Ascending aorta (tissue), 2 donors: Measurements from ENCODE around the gene CCT6A. TPM values are rescaled to one million over a fixed set of nuclear protein-coding genes. Genes with fewer than 3 reads are reported as not detected.
"Not testable (repeated sequence)": the region's sequence is repeated elsewhere in the genome, so short reads cannot be mapped to it uniquely, and the experiment has no call there.

Source experiments
- DNase-seq, 2 donors: peaks; one replicate each; pipeline ENCODE4 v3.0.0-alpha.2; 2019; ENCODE audit warnings: low spot score in 2 of 2
- H3K27ac ChIP-seq, 2 donors: fragments of 200-600 bp; sonication (generic); one replicate each; pipeline ENCODE4 v1.5.1; 2016 to 2017; ENCODE audit warnings: mild to moderate bottlenecking in 1 of 2
- H3K27me3 ChIP-seq: fragments of 200-600 bp; sonication (generic); one replicate; pipeline ENCODE4 v1.5.1; 2017
- H3K36me3 ChIP-seq, 2 donors: fragments of 200-600 bp; sonication (generic); one replicate each; pipeline ENCODE4 v1.5.1; 2016
- H3K4me1 ChIP-seq, 2 donors: fragments of 200-600 bp; sonication (generic); one replicate each; pipeline ENCODE4 v1.5.1; 2016 to 2017; ENCODE audit warnings: mild to moderate bottlenecking in 1 of 2
- H3K4me3 ChIP-seq, 2 donors: fragments of 200-600 bp; sonication (generic); one replicate each; pipeline ENCODE4 v1.5.1; 2016 to 2017; ENCODE audit warnings: mild to moderate bottlenecking in 1 of 2
- H3K9me3 ChIP-seq, 2 donors: fragments of 200-600 bp; sonication (generic); one replicate each; pipeline ENCODE4 v1.5.1; 2016
- CTCF ChIP-seq, 3 experiments: fragments of 200-600 bp in 2 of 3; fragments of 450-650 bp in 1 of 3; sonication (generic) in 2 of 3; IDR thresholded peaks; one replicate each; pipeline ENCODE4 v1.5.1; 2016 to 2019; ENCODE audit warnings: antibody characterized with exemption in 3 of 3, mild to moderate bottlenecking in 1 of 3, moderate library complexity in 1 of 3
- intact Hi-C: fragments of 100-400 bp; cut with DNase I; formaldehyde crosslinking; loops from one replicate; pipeline ENCODE4 v1.15.1; 2023
- total RNA-seq: library from RNA; depleted of rRNA; stranded (reverse); fragments of >200 nt; gene quantifications from one replicate; pipeline ENCODE4 v1.1.0, GENCODE V29; 2016

Gene CCT6A
- total RNA-seq, 1 donor from 2014 or later, result 86.2 TPM

- H3K27ac ChIP-seq, result no peak overlapping the region
- intact Hi-C loops, result no loop called here
- no peaks in the 10 kb centered on the region for H3K27me3 ChIP-seq
- H3K4me1 ChIP-seq, result no peaks in the 10 kb centered on the region
- TF ChIP-seq CTCF (IDR thresholded peaks at IDR 0.05), result no peak
- H3K36me3 ChIP-seq, result no peaks in the 10 kb centered on the region
- H3K4me3 ChIP-seq, result no peak overlapping the region
- no peaks in the 10 kb centered on the region for H3K9me3 ChIP-seq
- no peak for DNase-seq
Observed at GRCh38 chr7:56019501-56019900, 32.1 kb upstream of the CCT6A start.

- Histone ChIP-seq H3K27ac (no peak overlapping the region), H3K27me3 (no peaks in the 10 kb centered on the region), H3K4me1 (no peaks in the 10 kb centered on the region), H3K4me3 (no peak overlapping the region), H3K9me3 (no peaks in the 10 kb centered on the region), H3K36me3 (no peaks in the 10 kb centered on the region)
- intact Hi-C loops, result no loop called here
- no peak for DNase-seq
- no peak for TF ChIP-seq CTCF (IDR thresholded peaks at IDR 0.05)
Observed at GRCh38 chr7:56023500-56023899, 28.1 kb upstream of the CCT6A start.

- H3K4me1 ChIP-seq, result no peaks in the 10 kb centered on the region
- no peaks in the 10 kb centered on the region for H3K36me3 ChIP-seq
- H3K27me3 ChIP-seq, result no peaks in the 10 kb centered on the region
- no peak overlapping the region for H3K4me3 ChIP-seq
- H3K27ac ChIP-seq, result no peak overlapping the region
- no peaks in the 10 kb centered on the region for H3K9me3 ChIP-seq
- no peak for TF ChIP-seq CTCF (IDR thresholded peaks at IDR 0.05)
- no peak for DNase-seq
- intact Hi-C loops, result no loop called here
Observed at GRCh38 chr7:56026538-56026937, 25.0 kb upstream of the CCT6A start.

- DNase-seq, result no peak
- intact Hi-C loops, result no loop called here
- no peak overlapping the region for H3K4me3 ChIP-seq
- H3K9me3 ChIP-seq, result no peaks in the 10 kb centered on the region
- H3K36me3 ChIP-seq, result no peaks in the 10 kb centered on the region
- no peaks in the 10 kb centered on the region for H3K27me3 ChIP-seq
- no peak overlapping the region for H3K27ac ChIP-seq
- no peak for TF ChIP-seq CTCF (IDR thresholded peaks at IDR 0.05)
- H3K4me1 ChIP-seq, result no peaks in the 10 kb centered on the region
Observed at GRCh38 chr7:56028942-56029630, 22.5 kb upstream of the CCT6A start.

GRCh38 chr7:56030340-56030739 lies 21.2 kb upstream of the CCT6A start:
- TF ChIP-seq CTCF (IDR thresholded peaks at IDR 0.05), result no peak
- no peaks in the 10 kb centered on the region for H3K4me1 ChIP-seq
- DNase-seq, result no peak
- no peak overlapping the region for H3K4me3 ChIP-seq
- no peaks in the 10 kb centered on the region for H3K27me3 ChIP-seq
- intact Hi-C loops, result no loop called here
- H3K36me3 ChIP-seq, result no peaks in the 10 kb centered on the region
- H3K9me3 ChIP-seq, result no peaks in the 10 kb centered on the region
- H3K27ac ChIP-seq, result no peak overlapping the region

- H3K36me3 ChIP-seq, H3K4me3 ChIP-seq, H3K4me1 ChIP-seq, DNase-seq, H3K9me3 ChIP-seq, H3K27me3 ChIP-seq, intact Hi-C loops, H3K27ac ChIP-seq: not testable (repeated sequence)
Observed at GRCh38 chr7:56031556-56031955, 20.0 kb upstream of the CCT6A start.

- DNase-seq, intact Hi-C loops, H3K9me3 ChIP-seq: not testable (repeated sequence)
Observed at GRCh38 chr7:56032578-56032977, 19.0 kb upstream of the CCT6A start.

More at GRCh38 chr7:56032578-56032977, 19.0 kb upstream of the CCT6A start:
- not testable (repeated sequence) for H3K4me3 ChIP-seq, H3K36me3 ChIP-seq, H3K27ac ChIP-seq, H3K4me1 ChIP-seq, H3K27me3 ChIP-seq
